GM12878 (cell line): ENCODE results near the gene TAF6L.
A peak's percentile ranks its signal among the peaks of the same experiment; 100 is the strongest.

Experiments used
- CTCF ChIP-seq, 3 experiments: IDR thresholded peaks in 2 of 3; conservative IDR thresholded peaks in 1 of 3; 2 replicates each; pipeline ENCODE4 v1.5.1; 2011; ENCODE audit warnings: low read depth in 3 of 3, low read length in 3 of 3, mild to moderate bottlenecking in 3 of 3, control low read depth in 2 of 3, moderate library complexity in 2 of 3, inconsistent platforms in 1 of 3, mixed read lengths in 1 of 3; ENCODE audit not compliant: control insufficient read depth in 2 of 3, insufficient read depth in 1 of 3; ENCODE audit errors: extremely low read depth in 1 of 3
- MEF2A ChIP-seq: IDR thresholded peaks from 2 replicates; pipeline ENCODE4 v1.6.1; 2011; ENCODE audit warnings: low read depth, mild to moderate bottlenecking, low read length, moderate library complexity; ENCODE audit not compliant: insufficient read depth
- POLR2A ChIP-seq: IDR thresholded peaks from 2 replicates; pipeline ENCODE4 v1.6.1; 2011; ENCODE audit warnings: low read depth, mild to moderate bottlenecking, low read length
- PRDM15 ChIP-seq: fragments of 450-650 bp; formaldehyde crosslinking; IDR thresholded peaks from 2 replicates; pipeline ENCODE4 v1.4.0; 2020; ENCODE audit warnings: mild to moderate bottlenecking, moderate library complexity
- REST ChIP-seq: IDR thresholded peaks from 2 replicates; pipeline ENCODE4 v1.6.1; 2012; ENCODE audit warnings: mild to moderate bottlenecking, low read depth, low read length
- SP1 ChIP-seq: IDR thresholded peaks from one replicate; pipeline ENCODE4 v1.6.1; 2011; ENCODE audit warnings: low read depth, low read length

GRCh38 chr11:62771144-62772021 is at the start of gene TAF6L:
- TF ChIP-seq CTCF (IDR thresholded peaks at IDR 0.05 in 2 of 3, conservative IDR thresholded peaks at IDR 0.05 in 1 of 3; ENCODE audit: control insufficient read depth in 2 of 3, extremely low read depth in 1 of 3, insufficient read depth in 1 of 3, low read depth in 3 of 3, low read length in 3 of 3) (no peak), MEF2A (0 out of 2 replicates have a peak, but pooled peaks have one; percentile 13), PRDM15 (no peak), POLR2A (peak; percentile 83), REST (no peak), SP1 (peak; percentile 81)
